Bronchial epithelial cell (primary cell): Measurements from ENCODE around the gene EFNA4. TPM values are rescaled to one million over a fixed set of nuclear protein-coding genes. Genes with fewer than 3 reads are reported as not detected.

Experiments used
- DNase-seq: peaks from one replicate; pipeline ENCODE4 v3.0.0-alpha.2; 2010; ENCODE audit warnings: low read depth
- FAIRE-seq: peaks from 2 replicates; lab custom pipeline; 2011; peaks lifted over from hg19 to GRCh38; lab: Jason Lieb, UNC
- H3K27me3 ChIP-seq: 2 replicates; pipeline ENCODE4 v1.5.1; 2011; ENCODE audit warnings: low read length; ENCODE audit not compliant: control insufficient read depth, insufficient read depth
- H3K36me3 ChIP-seq: 2 replicates; pipeline ENCODE4 v1.5.1; 2011; ENCODE audit warnings: low read length; ENCODE audit not compliant: control insufficient read depth, insufficient read depth
- H3K4me3 ChIP-seq: 2 replicates; pipeline ENCODE4 v1.5.1; 2011; ENCODE audit warnings: mild to moderate bottlenecking, low read depth, low read length, control low read depth
- CTCF ChIP-seq: IDR thresholded peaks from 2 replicates; pipeline ENCODE4 v1.5.1; 2011; ENCODE audit warnings: mild to moderate bottlenecking, moderate library complexity, low read length, control low read depth, inconsistent platforms; ENCODE audit not compliant: insufficient read depth, severe bottlenecking
- total RNA-seq: library from RNA; depleted of rRNA; stranded (reverse); fragments of >200 nt; gene quantifications from 2 replicates; pipeline ENCODE4 v1.2.1, GENCODE V29; 2014

EFNA4 gene
- total RNA-seq, 1 donor from 2014 or later = 8.7 TPM

GRCh38 chr1:155035936-155036335 lies 27.6 kb upstream of the EFNA4 start:
- H3K27me3 ChIP-seq = no peaks in the 10 kb centered on the region
- H3K36me3 ChIP-seq = no peaks in the 10 kb centered on the region
- DNase-seq (no peak), FAIRE-seq (no peak)
- H3K4me3 ChIP-seq = no peak overlapping the region
- no peak for TF ChIP-seq CTCF

- no peaks in the 10 kb centered on the region for H3K27me3 ChIP-seq
- no peaks in the 10 kb centered on the region for H3K36me3 ChIP-seq
- no peak for TF ChIP-seq CTCF
- FAIRE-seq (no peak), DNase-seq (no peak)
- no peak overlapping the region for H3K4me3 ChIP-seq
These were observed 26.5 kb upstream of the EFNA4 start for GRCh38 chr1:155037043-155037442.

- FAIRE-seq (no peak), DNase-seq (peak; percentile 29)
- Histone ChIP-seq H3K4me3 (no peak overlapping the region), H3K27me3 (no peaks in the 10 kb centered on the region), H3K36me3 (no peaks in the 10 kb centered on the region)
- TF ChIP-seq CTCF = no peak
These were observed 25.6 kb upstream of the EFNA4 start for GRCh38 chr1:155037851-155038441.

- Histone ChIP-seq H3K27me3 (no peaks in the 10 kb centered on the region), H3K4me3 (no peak overlapping the region), H3K36me3 (no peaks in the 10 kb centered on the region)
- peak; percentile 96 for DNase-seq
- no peak for TF ChIP-seq CTCF
- FAIRE-seq = peak; percentile 99
These were observed 24.8 kb upstream of the EFNA4 start for GRCh38 chr1:155038602-155039307.

GRCh38 chr1:155039308-155039669 lies 24.3 kb upstream of the EFNA4 start:
- no peaks in the 10 kb centered on the region for H3K27me3 ChIP-seq
- no peak for TF ChIP-seq CTCF
- FAIRE-seq = peak; percentile 7
- H3K36me3 ChIP-seq = no peaks in the 10 kb centered on the region
- H3K4me3 ChIP-seq = no peak overlapping the region
- no peak for DNase-seq
